GM19043 (cell line): Measurements from ENCODE around the gene HTRA3.

Experiments
- ATAC-seq: cut with Tn5 transposase; IDR thresholded peaks from one replicate; pipeline ENCODE4 v1.9.1; 2021; ENCODE audit warnings: low read depth; ENCODE audit not compliant: unreplicated experiment

The HTRA3 gene

DNA sequence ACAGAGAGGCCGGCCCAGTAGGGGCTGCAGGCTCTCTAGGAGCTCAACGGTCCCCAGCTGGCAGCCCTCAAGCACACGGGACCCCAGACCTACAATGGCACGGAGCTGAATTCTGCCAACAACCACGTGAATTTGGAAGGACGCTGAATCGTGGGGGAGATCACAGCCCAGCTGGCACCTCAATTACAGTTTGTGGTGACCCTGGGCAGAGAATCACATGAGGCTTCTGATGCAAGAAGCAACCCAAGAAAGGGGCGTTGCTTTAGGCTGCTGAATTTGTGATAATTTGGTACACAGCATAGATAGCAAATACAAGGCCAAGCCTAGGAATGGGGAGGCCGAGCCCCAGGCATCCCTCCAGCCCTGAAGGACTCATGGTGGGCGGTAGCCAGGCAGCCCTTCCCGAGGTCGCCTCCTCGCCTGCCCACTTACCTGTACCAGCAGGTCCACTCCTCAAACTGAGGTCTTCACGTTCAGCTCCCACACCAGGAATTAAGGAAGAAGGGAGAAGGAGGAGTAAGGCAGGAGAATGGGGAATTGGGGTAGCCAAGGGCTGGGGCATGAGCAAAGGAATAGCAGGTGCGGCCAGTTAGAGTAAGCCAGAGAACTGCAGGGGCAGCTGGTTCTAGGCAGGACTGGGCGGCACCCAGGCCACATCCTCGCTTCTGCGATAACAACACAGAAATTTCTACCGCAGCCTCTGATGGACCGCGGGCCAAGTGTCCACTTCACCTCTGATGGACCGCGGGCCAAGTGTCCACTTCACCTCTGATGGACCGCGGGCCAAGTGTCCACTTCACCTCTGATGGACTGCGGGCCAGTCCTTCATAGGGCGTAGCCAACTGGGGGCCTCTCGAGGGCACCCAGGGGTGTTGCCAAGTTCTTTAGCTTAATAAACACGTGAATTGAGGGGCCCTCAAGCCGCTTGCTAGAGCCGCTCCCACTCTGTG is 23.4 kb upstream of the HTRA3 start:
- no peak for ATAC-seq

DNA sequence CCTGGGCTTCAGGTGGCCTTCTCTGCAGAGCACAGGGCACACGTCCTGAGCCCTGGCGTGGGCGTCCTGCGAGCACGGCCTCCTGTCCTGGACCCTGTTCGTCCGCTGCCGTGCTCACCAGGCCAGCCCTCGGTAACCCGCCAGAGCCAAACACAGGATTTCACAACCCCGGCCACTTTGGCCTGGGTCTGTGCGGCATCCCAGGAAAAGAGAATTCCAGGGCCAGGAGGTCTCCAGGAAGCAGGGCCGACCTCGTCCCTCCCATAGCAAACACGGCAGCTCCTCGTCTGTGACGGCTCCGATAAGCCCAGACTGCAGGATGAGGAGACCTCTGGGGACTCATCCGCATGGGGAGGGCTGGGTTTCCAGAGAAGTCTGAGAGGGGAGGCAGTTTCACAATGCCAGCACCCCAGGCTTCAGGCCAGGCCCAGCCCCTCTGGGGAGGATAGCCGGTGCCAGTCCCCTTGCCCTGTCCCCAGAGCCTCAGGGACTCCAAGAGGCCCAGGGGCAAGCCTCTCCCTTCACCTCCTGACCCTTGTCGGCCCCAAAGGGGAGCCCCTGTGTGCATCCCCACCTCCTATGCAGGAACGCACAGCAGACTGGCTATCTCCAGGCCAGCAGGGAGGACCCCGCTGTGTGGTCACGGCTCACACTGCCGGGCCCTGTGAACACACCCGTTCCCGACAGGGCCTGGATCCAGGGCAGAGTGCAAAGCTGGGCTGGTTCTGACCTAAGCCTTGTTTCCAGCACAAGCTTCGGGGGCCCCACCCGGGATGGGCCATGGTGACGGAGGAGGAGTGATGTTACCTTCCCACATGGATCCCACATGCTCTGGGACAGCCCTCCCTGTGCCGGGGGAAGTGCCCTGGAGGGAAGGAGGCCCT is 22.3 kb upstream of the HTRA3 start:
- no peak for ATAC-seq

DNA sequence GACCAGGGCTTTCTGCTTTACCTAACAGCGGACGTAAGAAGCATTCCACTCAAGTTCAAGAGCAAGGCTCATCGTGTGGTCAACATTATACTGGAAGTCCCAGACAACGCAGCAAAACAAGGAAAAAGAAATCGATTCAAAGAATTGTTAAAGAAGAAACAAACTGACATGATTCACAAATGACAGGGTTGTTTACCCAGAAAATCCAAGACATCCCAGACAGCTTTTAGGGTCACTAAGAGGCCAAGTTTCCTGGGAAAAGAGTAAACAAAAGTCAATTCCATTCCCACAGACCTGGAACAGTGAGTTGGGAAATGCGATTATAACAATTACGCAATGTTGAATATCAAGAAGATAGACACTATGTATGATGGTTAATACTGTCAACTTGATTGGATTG is 21.5 kb upstream of the HTRA3 start:
- ATAC-seq, result no peak

DNA sequence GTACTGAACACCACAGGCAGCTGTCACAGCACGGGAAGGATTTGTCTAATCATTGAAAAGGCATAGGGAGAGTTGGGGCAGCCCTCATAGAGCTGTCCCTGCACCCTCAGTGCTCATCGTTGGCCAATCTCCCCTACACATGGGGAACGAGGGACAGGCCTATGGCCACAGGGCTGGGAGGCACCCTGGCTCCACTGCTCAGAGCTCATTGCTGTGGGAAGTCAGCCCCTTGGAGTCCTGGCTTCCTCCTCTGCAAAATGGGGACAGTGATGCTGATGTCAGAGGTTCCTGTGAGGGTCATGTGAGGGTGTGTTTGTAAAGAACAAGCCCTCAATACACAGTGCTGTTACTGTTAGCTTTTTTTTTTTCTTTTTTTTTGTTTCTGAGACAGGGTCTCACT is 19.3 kb upstream of the HTRA3 start:
- no peak for ATAC-seq

DNA sequence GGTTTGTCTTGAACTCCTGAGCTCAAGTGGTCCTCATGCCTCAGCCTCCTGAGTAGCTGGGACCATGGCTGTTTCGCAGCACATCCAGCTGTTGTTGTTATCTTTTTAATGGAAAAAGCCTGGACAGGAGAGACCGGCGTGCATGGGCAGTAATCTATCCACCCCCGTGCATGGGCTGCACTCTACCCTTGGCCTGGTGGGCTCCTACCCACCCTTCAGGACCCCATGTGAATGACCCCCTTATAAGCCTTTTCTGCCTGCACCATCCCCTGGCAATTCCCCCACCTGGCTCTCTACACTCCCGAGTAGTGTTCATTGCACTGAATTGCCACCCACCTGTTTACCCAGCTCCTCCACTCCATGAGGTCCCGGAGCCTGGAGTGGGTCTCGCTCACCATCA is 18.9 kb upstream of the HTRA3 start:
- no peak for ATAC-seq

DNA sequence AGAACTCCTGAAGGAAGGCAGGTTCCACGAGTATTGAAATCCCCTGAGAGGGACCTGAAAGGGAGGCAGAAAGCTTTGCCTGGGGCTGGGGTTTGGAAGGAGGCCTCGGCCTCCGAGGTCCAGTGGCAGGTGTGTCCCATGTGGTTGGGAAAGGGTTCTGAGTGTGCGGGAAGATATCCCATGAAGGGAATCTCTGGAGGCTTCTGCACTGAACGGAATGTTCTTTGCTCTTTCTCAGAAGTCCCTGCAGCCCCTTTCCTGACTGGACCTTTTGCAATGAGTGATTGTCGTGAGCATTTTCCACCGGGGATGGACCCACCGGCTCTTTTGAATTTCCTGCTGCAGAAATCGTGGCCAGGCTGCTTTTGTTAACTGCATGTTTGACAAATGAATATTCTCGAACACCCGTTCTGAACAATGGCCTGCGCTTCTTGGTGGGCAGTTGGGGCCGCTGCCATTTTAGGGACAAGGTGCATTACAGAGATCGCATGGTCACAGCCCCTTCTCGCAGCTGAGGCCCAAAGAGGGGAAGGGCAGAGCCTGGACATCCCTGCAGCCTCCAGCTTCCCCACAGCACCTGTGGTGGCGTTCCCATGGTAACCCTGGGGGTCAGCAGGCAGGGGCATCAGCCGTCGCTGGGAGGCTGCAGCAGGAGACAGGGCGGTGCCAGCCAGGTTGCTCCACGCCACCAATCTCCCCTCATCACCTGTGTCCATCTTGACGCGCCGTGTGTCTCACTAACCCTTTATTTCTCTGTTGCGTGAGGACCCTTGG is 18.3 kb upstream of the HTRA3 start:
- ATAC-seq, result no peak

DNA sequence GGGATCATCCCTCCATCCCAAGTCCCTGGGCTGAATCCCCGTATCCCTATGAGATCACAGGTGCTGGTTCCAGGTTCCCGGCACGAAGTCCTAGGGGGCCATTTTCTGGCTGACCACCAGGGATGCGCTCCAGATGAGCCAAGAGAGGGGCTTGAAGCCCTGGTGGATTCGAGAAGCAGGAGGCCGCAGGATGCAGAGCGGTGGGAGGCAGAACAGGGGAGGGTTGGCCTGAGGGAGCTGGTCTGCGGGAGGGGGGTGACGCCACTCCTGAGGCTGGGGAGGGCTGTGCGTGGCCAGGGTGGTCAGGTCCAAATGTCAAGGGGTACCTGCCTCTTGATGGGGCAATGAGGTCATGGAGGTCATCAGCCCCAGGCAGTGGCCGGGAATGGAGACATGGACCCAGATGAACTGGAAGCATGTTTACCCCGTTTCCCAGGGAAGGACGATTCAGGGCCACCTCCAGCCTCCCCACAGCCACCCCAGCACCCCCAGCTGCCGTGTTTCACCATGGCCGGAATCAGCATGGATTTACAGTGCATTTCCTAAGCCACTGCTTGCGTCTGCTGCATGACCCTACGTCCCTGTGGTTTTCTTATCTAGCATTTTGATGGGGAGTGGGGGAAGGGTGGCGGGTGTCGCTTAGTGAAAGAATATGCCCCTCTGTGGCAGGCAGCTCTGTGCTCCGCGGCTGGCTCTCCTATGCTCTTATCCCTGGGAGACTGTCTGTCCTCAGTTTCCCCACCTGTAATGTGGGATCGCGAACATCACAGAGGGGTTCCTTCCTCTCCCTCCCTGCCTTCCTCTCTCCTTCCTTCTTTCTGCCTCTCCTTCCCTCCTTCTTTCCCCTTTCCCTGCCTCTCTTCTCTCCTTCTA is 17.0 kb upstream of the HTRA3 start:
- ATAC-seq, result no peak

DNA sequence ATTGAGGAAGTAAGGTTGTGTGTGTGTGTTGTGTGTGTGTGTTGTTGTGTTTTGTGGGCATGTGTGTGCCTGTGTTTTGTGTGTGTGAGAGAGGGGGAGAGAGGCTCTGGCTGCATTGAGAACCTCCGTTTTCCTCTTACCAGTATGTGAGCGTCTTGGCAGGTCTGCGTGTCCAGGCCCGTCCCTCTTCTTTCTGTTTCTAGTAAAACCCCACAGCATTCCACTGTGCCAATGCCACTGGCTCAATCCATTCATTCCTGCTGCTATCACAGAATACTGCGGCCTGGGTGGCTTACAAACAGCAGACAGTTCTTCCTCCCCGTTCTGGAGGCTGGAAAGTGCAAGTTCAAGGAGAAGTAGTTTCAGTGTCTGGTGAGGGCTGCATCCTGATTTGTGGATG is 15.5 kb upstream of the HTRA3 start:
- ATAC-seq, result no peak

DNA sequence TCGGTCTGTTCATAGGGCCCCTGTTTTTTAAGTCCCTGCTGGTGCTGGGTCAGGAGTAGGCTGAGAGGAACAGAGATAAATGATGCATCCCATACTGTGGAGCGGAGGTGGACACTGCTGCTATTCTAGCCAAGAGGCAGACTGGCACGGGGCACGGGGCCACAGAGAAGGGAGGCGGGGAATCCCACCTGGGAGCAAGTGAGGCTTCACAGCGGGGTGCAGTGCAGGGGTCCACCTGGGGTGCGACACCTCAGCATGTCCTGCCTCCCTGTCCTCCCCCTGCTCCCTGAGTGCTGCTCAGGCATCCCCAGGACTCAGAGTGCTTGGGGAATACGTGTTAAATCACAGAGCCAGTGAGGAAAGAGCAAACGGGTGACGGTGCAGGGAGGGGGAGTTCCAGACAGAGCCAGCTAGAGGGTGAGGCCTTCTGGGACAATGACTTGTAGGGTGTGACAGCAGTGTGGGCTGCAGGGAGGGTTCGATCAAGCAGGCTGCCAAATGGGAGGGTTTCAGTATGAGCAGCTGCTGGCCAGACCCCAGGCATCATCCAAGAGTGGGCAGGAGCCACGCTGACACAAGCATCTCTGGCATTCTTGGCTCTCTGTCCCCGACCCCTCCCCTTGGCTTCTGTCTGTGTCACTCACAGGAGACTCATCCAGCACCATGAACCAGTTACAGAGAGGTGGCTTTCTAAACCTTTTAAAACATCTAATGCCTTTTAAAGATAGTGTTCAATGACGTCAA is 13.7 kb upstream of the HTRA3 start:
- no peak for ATAC-seq

DNA sequence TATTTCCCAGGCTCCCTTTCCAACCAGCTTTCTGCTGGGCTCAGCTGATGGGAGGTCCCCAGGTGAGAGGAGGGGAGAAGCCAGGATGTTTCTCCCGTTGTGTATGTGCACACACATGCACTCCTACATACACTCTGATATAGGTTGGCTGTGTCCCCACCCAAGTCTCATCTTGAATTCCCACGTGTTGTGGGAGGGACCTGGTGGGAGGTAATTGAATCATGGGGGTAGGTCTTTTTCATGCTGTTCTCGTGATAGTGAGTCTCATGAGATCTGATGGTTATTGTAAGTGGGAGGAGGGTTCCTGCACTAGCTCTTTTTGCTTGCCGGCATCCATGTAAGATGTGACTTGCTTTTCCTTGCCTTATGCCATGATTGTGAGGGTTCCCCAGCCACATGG is 11.7 kb upstream of the HTRA3 start:
- no peak for ATAC-seq

DNA sequence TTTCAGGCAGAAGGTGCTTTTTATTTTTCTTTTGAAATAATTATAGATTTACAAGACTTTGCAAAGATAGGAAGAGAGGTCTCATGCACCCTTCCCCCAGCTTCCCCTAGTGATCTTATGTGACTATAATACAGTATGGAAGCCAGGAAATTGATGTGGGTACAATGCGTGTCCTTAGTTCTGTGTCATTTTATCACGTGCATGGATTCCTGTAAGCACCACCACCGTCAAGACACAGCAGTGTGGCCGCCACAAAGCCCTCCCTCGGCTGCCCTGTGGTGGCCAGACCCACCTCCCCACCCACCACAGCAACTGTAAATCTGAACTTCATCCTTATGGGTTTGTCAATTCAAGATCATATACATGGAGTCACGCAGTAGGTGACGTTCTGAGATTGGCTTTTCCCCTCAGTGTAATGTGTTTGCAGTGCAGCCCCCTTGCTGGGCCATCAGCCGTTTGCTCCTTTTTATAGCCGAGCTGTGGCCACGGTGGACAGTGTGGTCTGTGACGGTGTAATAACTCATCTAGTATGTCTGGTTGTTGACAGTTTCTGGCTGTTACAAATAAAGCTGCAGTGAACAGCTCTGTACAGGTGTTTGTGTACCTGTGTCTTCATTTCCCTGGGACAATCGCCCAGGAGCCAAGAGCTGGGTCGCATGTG is 10.9 kb upstream of the HTRA3 start:
- no peak for ATAC-seq

DNA sequence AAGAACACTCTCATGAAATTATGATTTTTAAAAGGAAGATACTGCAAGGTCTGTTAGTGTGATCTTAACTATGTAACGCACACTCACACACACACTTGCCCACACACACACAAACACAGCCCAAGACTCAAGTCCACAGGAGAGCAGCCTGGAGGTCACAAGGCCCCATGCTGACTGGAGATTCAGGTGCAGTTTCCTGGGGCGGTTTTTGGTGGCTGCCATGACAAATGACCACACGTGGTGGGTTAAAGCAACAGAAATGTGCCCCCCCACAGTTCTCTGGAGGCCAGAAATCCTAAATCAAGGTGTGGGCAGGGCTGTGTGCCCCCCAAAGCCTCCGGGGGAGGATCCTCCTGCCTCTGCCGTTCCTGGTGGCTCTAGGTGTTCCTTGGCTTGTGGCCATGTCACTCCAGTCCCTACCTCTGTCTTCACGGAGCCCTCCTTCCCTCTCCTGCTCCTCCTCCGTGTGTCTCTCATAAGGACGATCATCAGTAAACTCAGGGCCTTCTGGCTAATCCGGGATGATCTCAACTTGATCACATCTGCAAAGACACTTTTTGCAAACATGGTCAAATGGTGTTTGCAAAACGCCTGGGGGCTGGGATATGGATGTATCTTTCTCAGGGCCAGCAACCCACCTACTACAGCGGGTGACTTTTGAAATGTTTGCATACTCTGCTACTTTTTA is 9.7 kb upstream of the HTRA3 start:
- no peak for ATAC-seq

DNA sequence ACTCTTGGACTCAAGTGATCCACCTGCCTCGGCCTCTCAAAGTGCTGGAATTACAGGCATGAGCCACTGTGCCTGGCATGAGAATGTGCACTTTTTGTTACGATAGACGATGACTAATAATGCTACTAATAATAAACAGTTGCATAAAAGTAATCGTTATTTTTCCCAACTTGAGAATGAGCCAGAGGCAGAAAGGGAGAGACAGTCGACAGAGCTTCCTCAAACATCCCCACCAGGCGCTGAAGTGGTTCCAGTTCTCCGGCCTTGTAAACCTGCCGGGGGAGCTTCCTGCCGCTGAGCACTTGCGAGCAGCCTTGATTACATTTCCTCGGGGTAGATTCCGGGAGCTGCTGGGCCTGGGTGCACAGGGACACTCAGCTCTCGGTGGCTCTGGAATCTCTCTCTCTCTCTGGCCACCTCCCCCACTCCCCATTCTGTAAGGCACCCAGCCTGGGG is 8.9 kb upstream of the HTRA3 start:
- ATAC-seq, result no peak

DNA sequence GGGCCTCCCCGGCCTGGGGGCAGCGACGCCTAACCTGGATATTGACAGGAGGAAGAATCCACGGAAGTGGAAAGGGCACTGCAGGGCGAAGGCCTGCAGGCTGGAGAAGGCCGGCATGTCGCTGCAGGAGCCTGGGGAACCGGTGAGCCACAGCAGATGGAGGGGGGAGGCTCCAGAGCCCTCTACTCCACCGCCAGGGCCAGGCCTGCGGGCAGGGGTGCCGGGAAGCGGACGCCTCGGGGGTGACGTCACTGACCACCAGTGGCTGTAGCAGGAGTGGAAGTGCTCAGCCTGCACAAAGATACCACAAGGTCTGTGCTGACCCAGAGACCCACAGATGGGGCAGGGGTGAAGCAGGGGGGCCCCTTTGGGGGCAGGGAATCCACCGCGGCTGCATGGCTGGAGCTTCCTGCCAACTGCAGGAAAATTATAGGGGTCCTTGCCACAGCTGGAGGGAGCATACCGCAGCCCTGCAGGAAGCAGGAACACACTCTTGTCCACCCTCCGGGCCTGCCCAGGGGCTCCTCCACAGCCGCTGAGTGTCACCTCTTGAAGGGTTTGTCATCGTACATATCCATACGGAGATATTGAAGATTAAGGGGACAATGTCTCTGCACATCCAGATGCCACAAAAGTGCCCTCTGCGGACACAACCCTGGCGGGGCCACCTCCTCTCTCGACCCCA is 7.6 kb upstream of the HTRA3 start:
- no peak for ATAC-seq

DNA sequence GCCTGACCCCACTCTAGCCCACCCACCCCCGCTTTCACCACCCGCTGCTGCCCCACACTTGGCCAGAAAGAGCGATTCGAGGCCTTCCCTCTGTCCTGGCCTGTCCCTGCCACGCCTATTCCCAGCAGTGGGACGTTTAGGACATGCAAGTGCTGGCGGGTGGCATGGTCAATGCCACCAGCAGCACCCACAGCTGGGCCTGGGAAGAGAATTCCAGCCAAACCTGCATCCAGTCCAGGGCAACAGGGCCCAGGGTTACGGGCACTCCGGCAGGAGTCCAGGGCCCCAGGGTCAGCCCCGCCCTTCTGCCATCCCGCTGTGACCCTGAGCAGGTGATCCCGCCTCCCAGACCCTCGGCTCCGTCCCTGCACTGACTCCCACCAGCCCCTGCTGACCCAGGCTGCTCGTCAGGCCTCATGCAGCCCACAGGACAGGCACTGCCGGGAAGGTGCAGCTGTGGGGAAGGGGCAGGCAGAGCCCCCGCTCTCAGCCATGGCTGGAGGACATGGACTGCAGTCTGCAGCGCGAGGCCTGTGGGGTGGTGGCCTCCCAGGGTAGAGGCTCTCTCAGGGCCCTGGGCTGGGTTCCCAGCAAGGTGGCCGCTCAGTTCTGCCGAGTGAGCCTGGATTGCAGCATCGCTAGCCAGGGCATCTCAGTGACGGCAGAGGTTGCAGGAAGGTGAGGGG is 6.8 kb upstream of the HTRA3 start:
- no peak for ATAC-seq

DNA sequence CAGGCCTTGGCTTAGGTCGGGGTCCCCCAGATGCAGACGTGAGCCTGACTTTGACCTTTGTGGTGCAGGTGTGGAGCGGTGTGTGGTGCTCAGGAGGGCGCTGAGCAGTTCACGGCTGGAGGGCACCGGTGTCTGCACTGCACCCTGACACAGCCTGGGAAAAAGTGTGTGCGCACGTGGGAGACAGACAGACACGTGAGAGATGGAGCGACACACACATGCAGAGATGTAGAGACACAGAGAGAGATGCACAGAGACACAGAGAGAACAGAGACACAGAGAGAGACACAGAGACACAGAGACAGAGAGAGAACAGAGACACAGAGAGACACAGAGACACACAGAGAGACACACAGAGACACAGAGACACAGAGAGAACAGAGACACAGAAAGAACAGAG is 6.2 kb upstream of the HTRA3 start:
- no peak for ATAC-seq

DNA sequence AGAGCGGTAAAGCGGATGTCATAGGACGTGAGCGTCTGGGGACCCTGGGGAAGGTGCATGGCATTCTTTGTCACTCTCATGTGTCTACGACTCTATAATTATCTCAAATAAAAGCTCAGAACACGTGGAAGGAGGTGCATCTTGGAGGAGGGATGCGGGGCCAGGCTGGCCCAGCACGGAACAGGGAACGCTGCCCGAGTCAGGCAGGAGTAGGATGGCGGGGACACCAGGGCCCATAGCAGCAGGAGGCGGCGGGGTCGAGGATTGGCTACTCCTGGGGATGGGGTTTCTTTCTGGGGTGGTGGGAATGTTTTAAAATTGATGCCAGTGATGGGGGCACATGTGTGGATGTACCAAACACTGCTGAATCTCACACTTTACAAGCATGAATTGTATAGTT is 5.4 kb upstream of the HTRA3 start:
- no peak for ATAC-seq
